PC-9 (cell line): ENCODE results near the gene HERC4. TPM values are rescaled to one million over a fixed set of nuclear protein-coding genes. Genes with fewer than 3 reads are reported as not detected.

ENCODE experiments used
- BruUV-seq: library from RNA; stranded (reverse); fragments of 400-500 nt; replicated peaks from 2 replicates; lab custom pipeline; 2021; lab: Mats Ljungman, UMichigan
- CTCF ChIA-PET: fragments of 300-600 bp; sonication (Branson Sonifier 250); formaldehyde crosslinking; loops from one replicate; lab custom pipeline; 2022; ENCODE audit warnings: antibody characterized with exemption; lab: Charles Lee
- POLR2A ChIA-PET: fragments of 300-600 bp; sonication (Branson Sonifier 250); formaldehyde crosslinking; loops from one replicate; lab custom pipeline; 2022; ENCODE audit warnings: antibody characterized with exemption; ENCODE audit not compliant: unreplicated experiment; lab: Charles Lee
- DNase-seq, 2 experiments: peaks; one replicate each; pipeline versions ENCODE4 v3.0.0 to v3.0.0-alpha.2; 2015 to 2022; ENCODE audit warnings: mixed read lengths in 1 of 2
- H2AFZ ChIP-seq: fragments of 200-600 bp; sonication (generic); 2 replicates; pipeline ENCODE4 v1.8.1; 2017; ENCODE audit warnings: antibody characterized with exemption
- H3F3A ChIP-seq: fragments of 200-600 bp; sonication (generic); 2 replicates; pipeline ENCODE4 v1.8.1; 2017; ENCODE audit warnings: antibody characterized with exemption, mild to moderate bottlenecking, low read depth; ENCODE audit not compliant: insufficient read depth
- H3K27ac ChIP-seq: fragments of 200-600 bp; sonication (generic); 2 replicates; pipeline ENCODE4 v1.6.1; 2016; ENCODE audit warnings: mixed run types
- H3K27me3 ChIP-seq: fragments of 200-600 bp; sonication (generic); 2 replicates; pipeline ENCODE4 v1.6.1; 2016; ENCODE audit warnings: low read depth, mixed run types; ENCODE audit not compliant: insufficient read depth
- H3K36me3 ChIP-seq: fragments of 200-600 bp; sonication (generic); 2 replicates; pipeline ENCODE4 v1.6.1; 2016; ENCODE audit warnings: low read depth, mixed run types
- H3K4me1 ChIP-seq: fragments of 200-600 bp; sonication (generic); replicated peaks from 2 replicates; pipeline ENCODE4 v1.6.1; 2016; ENCODE audit warnings: mixed run types; ENCODE audit not compliant: insufficient read depth
- H3K4me2 ChIP-seq: fragments of 200-600 bp; sonication (generic); 2 replicates; pipeline ENCODE4 v1.6.1; 2017; ENCODE audit warnings: mixed run types
- H3K4me3 ChIP-seq: fragments of 200-600 bp; sonication (generic); 2 replicates; pipeline ENCODE4 v1.6.1; 2016; ENCODE audit warnings: mixed run types
- H3K79me2 ChIP-seq: fragments of 200-600 bp; sonication (generic); 2 replicates; pipeline ENCODE4 v1.6.1; 2017; ENCODE audit warnings: low read depth, mixed run types
- H3K9me2 ChIP-seq: fragments of 200-600 bp; sonication (generic); 2 replicates; pipeline ENCODE4 v1.8.1; 2017; ENCODE audit warnings: mild to moderate bottlenecking; ENCODE audit not compliant: insufficient read depth
- H3K9me3 ChIP-seq: fragments of 200-600 bp; sonication (generic); 2 replicates; pipeline ENCODE4 v1.8.1; 2016; ENCODE audit warnings: low read depth; ENCODE audit not compliant: insufficient read depth
- H4K20me1 ChIP-seq: fragments of 200-600 bp; sonication (generic); 2 replicates; pipeline ENCODE4 v1.8.1; 2017; ENCODE audit not compliant: insufficient read depth
- CTCF ChIP-seq: fragments of 200-600 bp; sonication (generic); conservative IDR thresholded peaks from 2 replicates; pipeline ENCODE4 v1.6.1; 2017; ENCODE audit warnings: mixed run types, antibody characterized with exemption, mild to moderate bottlenecking, moderate library complexity
- EZH2 ChIP-seq: fragments of 200-600 bp; sonication (generic); IDR thresholded peaks from 2 replicates; pipeline ENCODE4 v1.8.0; 2017; ENCODE audit warnings: antibody characterized with exemption, low read depth
- intact Hi-C: fragments of 100-400 bp; cut with micrococcal nuclease; formaldehyde crosslinking; loops from one replicate; pipeline ENCODE4 v1.10.0; 2022; ENCODE audit not compliant: unreplicated experiment
- total RNA-seq: library from RNA; stranded (reverse); gene quantifications from 2 replicates; pipeline ENCODE4 v1.2.3, GENCODE V29; 2021

The HERC4 gene
- total RNA-seq, 1 experiment from 2014 or later = 116 TPM

GRCh38 chr10:67921065-67921464, 154.0 kb downstream of the HERC4 start:
- no peak for TF ChIP-seq CTCF
- no peak for TF ChIP-seq EZH2

GRCh38 chr10:67917679-67918078, 157.4 kb downstream of the HERC4 start:
- Histone ChIP-seq H3K4me2 (no peak overlapping the region), H3K27ac (no peak overlapping the region), H2AFZ (no peak overlapping the region), H3K9me3 (no peaks in the 10 kb centered on the region), H3K79me2 (no peaks in the 10 kb centered on the region), H3K4me3 (no peak overlapping the region), H3K36me3 (peaks cover 14% of the 10 kb centered on the region), H3F3A (peaks cover 44% of the 10 kb centered on the region), H3K4me1 (no peaks in the 10 kb centered on the region), H3K27me3 (no peaks in the 10 kb centered on the region), H3K9me2 (no peaks in the 10 kb centered on the region), H4K20me1 (no peaks in the 10 kb centered on the region)
- CTCF ChIA-PET = no interaction called here
- no peak for DNase-seq
- TF ChIP-seq CTCF (no peak), EZH2 (no peak)
- POLR2A ChIA-PET = interaction anchor here (0.6 kb wide), 1 partner anchor 416 kb away, joined by 5 read pairs; no protein-coding TSS in a partner anchor
- BruUV-seq = no TSS peak
- intact Hi-C loops = no loop called here

More at GRCh38 chr10:67921065-67921464, 154.0 kb downstream of the HERC4 start:
- POLR2A ChIA-PET = no interaction called here
- Histone ChIP-seq H4K20me1 (no peaks in the 10 kb centered on the region; the same call in 1 of the 2 replicates), H3K4me3 (no peak overlapping the region), H3F3A (peaks cover 59% of the 10 kb centered on the region), H3K27me3 (no peaks in the 10 kb centered on the region), H3K9me2 (no peaks in the 10 kb centered on the region), H2AFZ (no peak overlapping the region), H3K4me1 (no peaks in the 10 kb centered on the region), H3K27ac (no peak overlapping the region), H3K9me3 (no peaks in the 10 kb centered on the region), H3K36me3 (peaks cover 23% of the 10 kb centered on the region), H3K4me2 (no peak overlapping the region), H3K79me2 (no peaks in the 10 kb centered on the region)
- DNase-seq = no peak
- BruUV-seq = no TSS peak
- intact Hi-C loops = no loop called here
- CTCF ChIA-PET = no interaction called here

GRCh38 chr10:67917169-67917568, 157.9 kb downstream of the HERC4 start:
- Histone ChIP-seq H3K4me3 (no peak overlapping the region), H3K79me2 (no peaks in the 10 kb centered on the region), H3F3A (peaks cover 43% of the 10 kb centered on the region), H3K4me2 (no peak overlapping the region), H2AFZ (no peak overlapping the region), H4K20me1 (no peaks in the 10 kb centered on the region), H3K27ac (no peak overlapping the region), H3K27me3 (no peaks in the 10 kb centered on the region), H3K36me3 (peaks cover 13% of the 10 kb centered on the region), H3K9me3 (no peaks in the 10 kb centered on the region), H3K9me2 (no peaks in the 10 kb centered on the region), H3K4me1 (no peaks in the 10 kb centered on the region)
- DNase-seq = no peak
- CTCF ChIA-PET = no interaction called here
- POLR2A ChIA-PET = no interaction called here
- no TSS peak for BruUV-seq
- TF ChIP-seq CTCF (no peak), EZH2 (no peak)
- intact Hi-C loops = no loop called here
